HepG2 (cell line): ENCODE data around the gene CCNF. TPM values are rescaled to one million over a fixed set of nuclear protein-coding genes. Genes with fewer than 3 reads are reported as not detected.

Source experiments
- ATAC-seq: fragments of 200-7000 bp; cut with Tn5 transposase; 3 replicates; pipeline ENCODE4 v1.9.1; 2020; ENCODE audit warnings: mild to moderate bottlenecking, moderate library complexity
- BruUV-seq: library from RNA; stranded (reverse); fragments of 400-500 nt; replicated peaks from 2 replicates; lab custom pipeline; 2021; lab: Mats Ljungman, UMichigan
- CTCF ChIA-PET: fragments of 300-600 bp; formaldehyde crosslinking; extraction: SDS; loops from one replicate; lab custom pipeline; 2021; ENCODE audit warnings: low total read pairs, inconsistent platforms, low intra/inter-chr PET ratio; lab: Yijun Ruan, JAX
- POLR2A ChIA-PET: fragments of 350-600 bp; sonication (Branson Sonifier 250); formaldehyde crosslinking; loops from one replicate; lab custom pipeline; 2020; ENCODE audit warnings: antibody characterized with exemption, inconsistent platforms; lab: Yijun Ruan, JAX
- DNase-seq: peaks from one replicate; pipeline ENCODE4 v3.0.0-alpha.2; 2015; ENCODE audit warnings: low spot score
- FAIRE-seq: peaks from 3 replicates; lab custom pipeline; 2011; peaks lifted over from hg19 to GRCh38; lab: Jason Lieb, UNC
- H2AFZ ChIP-seq: one replicate; pipeline ENCODE4 v1.6.1; 2011; ENCODE audit warnings: low read length, inconsistent platforms
- H3K27ac ChIP-seq: fragments of 300-600 bp; 3 replicates; pipeline ENCODE4 v1.8.0; 2011; ENCODE audit warnings: mixed run types, mild to moderate bottlenecking, mixed read lengths, low read length, inconsistent platforms; ENCODE audit not compliant: insufficient read depth; ENCODE audit errors: extremely low read length
- H3K27me3 ChIP-seq, 2 experiments: fragments of 200-600 bp in 1 of 2; 2 replicates in 1 of 2; 3 replicates in 1 of 2; pipeline versions ENCODE4 v1.6.0 to v1.8.0; 2011; ENCODE audit warnings: low read length in 2 of 2, mild to moderate bottlenecking in 2 of 2, moderate library complexity in 2 of 2, inconsistent platforms in 1 of 2; ENCODE audit not compliant: insufficient read depth in 2 of 2, control insufficient read depth in 1 of 2
- H3K36me3 ChIP-seq, 2 experiments: fragments of 200-600 bp in 1 of 2; replicated peaks in 1 of 2; 2 replicates in 1 of 2; 3 replicates in 1 of 2; pipeline versions ENCODE4 v1.5.1 to v1.8.0; 2011; ENCODE audit warnings: low read length in 2 of 2, inconsistent platforms in 1 of 2; ENCODE audit not compliant: insufficient read depth in 2 of 2, control insufficient read depth in 1 of 2
- H3K4me1 ChIP-seq: 2 replicates; pipeline ENCODE4 v1.5.1; 2012; ENCODE audit warnings: low read length, inconsistent platforms; ENCODE audit not compliant: insufficient read depth
- H3K4me2 ChIP-seq: 2 replicates; pipeline ENCODE4 v1.6.0; 2011; ENCODE audit warnings: low read depth, low read length, inconsistent platforms
- H3K4me3 ChIP-seq, 3 experiments: fragments of 200-600 bp in 1 of 3; sonication (generic), shearing (Covaris generic) in 1 of 3; replicated peaks in 1 of 3; 2 replicates each; pipeline ENCODE4 v1.5.1; 2011 to 2016; ENCODE audit warnings: low read length in 3 of 3, inconsistent platforms in 2 of 3, low read depth in 2 of 3, mild to moderate bottlenecking in 2 of 3, control low read depth in 1 of 3, mixed read lengths in 1 of 3; ENCODE audit not compliant: insufficient read depth in 1 of 3
- H3K79me2 ChIP-seq: one replicate; pipeline ENCODE4 v1.6.1; 2011; ENCODE audit warnings: low read length, inconsistent platforms; ENCODE audit not compliant: insufficient read depth
- H3K9ac ChIP-seq: 2 replicates; pipeline ENCODE4 v1.6.0; 2011; ENCODE audit warnings: mild to moderate bottlenecking, low read depth, low read length, inconsistent platforms; ENCODE audit not compliant: insufficient read depth
- H3K9me3 ChIP-seq: 2 replicates; pipeline ENCODE4 v1.5.1; 2012; ENCODE audit warnings: mild to moderate bottlenecking, low read length
- H4K20me1 ChIP-seq: 2 replicates; pipeline ENCODE4 v1.6.0; 2011; ENCODE audit warnings: inconsistent platforms, mild to moderate bottlenecking, low read length, moderate library complexity; ENCODE audit not compliant: insufficient read depth
- BCLAF1 ChIP-seq: fragments of 450-650 bp; IDR thresholded peaks from 2 replicates; pipeline ENCODE4 v1.6.1; 2017; ENCODE audit warnings: mild to moderate bottlenecking
- KAT7 ChIP-seq: IDR thresholded peaks from 2 replicates; pipeline ENCODE4 v1.6.1; 2018; ENCODE audit warnings: borderline replicate concordance, missing compliant biosample characterization
- KLF15 ChIP-seq: sonication (generic); formaldehyde crosslinking; IDR thresholded peaks from 2 replicates; pipeline ENCODE4 v1.8.1; 2023; ENCODE audit warnings: borderline replicate concordance, mild to moderate bottlenecking, inconsistent platforms, missing genetic modification reagents, mixed read lengths
- PLRG1 ChIP-seq: fragments of 450-650 bp; conservative IDR thresholded peaks from 2 replicates; pipeline ENCODE4 v1.6.1; 2016
- RAD51 ChIP-seq: fragments of 450-650 bp; IDR thresholded peaks from 2 replicates; pipeline ENCODE4 v1.6.1; 2016; ENCODE audit warnings: borderline replicate concordance
- TCF7 ChIP-seq: sonication (generic); IDR thresholded peaks from 2 replicates; pipeline ENCODE4 v1.6.1; 2016; ENCODE audit warnings: antibody characterized with exemption, low read depth
- ZEB1 ChIP-seq: IDR thresholded peaks from 2 replicates; pipeline ENCODE4 v1.6.1; 2012; ENCODE audit warnings: mild to moderate bottlenecking, low read depth, inconsistent platforms; ENCODE audit not compliant: insufficient replicate concordance
- ZFX ChIP-seq: sonication (generic); formaldehyde crosslinking; IDR thresholded peaks from 2 replicates; pipeline ENCODE4 v1.4.0; 2020; ENCODE audit warnings: mild to moderate bottlenecking, low read depth, missing genetic modification reagents, moderate library complexity
- ZNF282 ChIP-seq: fragments of 450-650 bp; IDR thresholded peaks from 2 replicates; pipeline ENCODE4 v1.6.1; 2018; ENCODE audit not compliant: partially characterized antibody
- ZNF329 ChIP-seq: sonication (generic); formaldehyde crosslinking; IDR thresholded peaks from 2 replicates; pipeline ENCODE4 v1.9.0; 2021; ENCODE audit warnings: low read depth, mild to moderate bottlenecking, missing genetic modification reagents
- ZNF383 ChIP-seq: sonication (generic); formaldehyde crosslinking; IDR thresholded peaks from 2 replicates; pipeline ENCODE4 v1.4.0; 2020; ENCODE audit warnings: missing genetic modification reagents, mild to moderate bottlenecking, borderline replicate concordance
- ZNF547 ChIP-seq: sonication (generic); formaldehyde crosslinking; IDR thresholded peaks from 2 replicates; pipeline ENCODE4 v1.5.1; 2020; ENCODE audit warnings: mild to moderate bottlenecking, missing genetic modification reagents
- WGBS: methylation state at CpG from one replicate; pipeline ENCODE4 v1.1.6; 2017; ENCODE audit warnings: low lambda C conversion rate; 5-methylcytosine and 5-hydroxymethylcytosine counted together
- in situ Hi-C: cut with HindIII; loops from 2 replicates; pipeline ENCODE4 v1.10.0; 2017; ENCODE audit warnings: low pct_unique_long_range_greater_than_20kb; ENCODE audit not compliant: extremely low pct_ligation_motif_present
- intact Hi-C: fragments of 100-400 bp; cut with micrococcal nuclease; formaldehyde crosslinking; loops from one replicate; pipeline ENCODE4 v1.10.0; 2022; ENCODE audit not compliant: unreplicated experiment
- polyA plus RNA-seq, 8 experiments: library from polyadenylated mRNA; depleted of rRNA in 3 of 8; stranded (reverse) in 7 of 8; unstranded in 1 of 8; fragments of >200 nt; fragmentation: Illumina TruSeq in 4 of 8; extraction: Trizol in 4 of 8; gene quantifications; 2 replicates each; pipeline versions ENCODE4 v1.2.1 to v1.2.3, GENCODE V29; 2011 to 2016; ENCODE audit warnings: low read depth in 4 of 8, missing spikeins in 1 of 8, mixed read lengths in 1 of 8; ENCODE audit not compliant: insufficient read depth in 1 of 8
- total RNA-seq, 5 experiments: library from RNA; depleted of rRNA; stranded (reverse); fragments of >200 nt; fragmentation: Illumina TruSeq; extraction: Trizol; gene quantifications; 2 replicates each; pipeline ENCODE4 v1.2.3, GENCODE V29; 2016; ENCODE audit warnings: low read depth in 1 of 5

CCNF gene
- total and polyA plus RNA-seq, 2 of the 13 experiments (the other 11 are each of a cell fraction or from before 2014, with no cell fraction given), result 6.4 to 22.8 TPM

- no peak overlapping the region for H3K4me3 ChIP-seq
- no peak overlapping the region for H2AFZ ChIP-seq
- no peaks in the 10 kb centered on the region for H3K9me3 ChIP-seq
- ChIA-PET POLR2A (no interaction called here), CTCF (no interaction called here)
- peaks cover 54% of the 10 kb centered on the region for H3K79me2 ChIP-seq
- peaks cover 75% of the 10 kb centered on the region for H3K4me1 ChIP-seq
- in situ Hi-C loops, result no loop called here
- FAIRE-seq, result no peak
- 96% methylated on average over 4 of the region's 7 CpGs for WGBS
- BruUV-seq, result no TSS peak
- H4K20me1 ChIP-seq, result peaks cover 32% of the 10 kb centered on the region
- H3K36me3 ChIP-seq, result peaks cover 2 to 5% of the 10 kb centered on the region in 2 experiments; a peak in 2 of 5 replicates
- TF ChIP-seq ZNF329 (no peak), KLF15 (CRISPR knock-in tag) (no peak), BCLAF1 (no peak), ZEB1 (no peak), ZNF547 (CRISPR knock-in tag) (no peak), PLRG1 (no peak), KAT7 (CRISPR knock-in tag) (no peak), TCF7 (no peak), ZNF282 (no peak), ZFX (no peak), RAD51 (no peak), ZNF383 (no peak)
- intact Hi-C loops, result no loop called here
- no peak overlapping the region for H3K9ac ChIP-seq
- H3K27ac ChIP-seq, result no peak overlapping the region
- no peak overlapping the region for H3K4me2 ChIP-seq
- DNase-seq, result no peak
- no peak for ATAC-seq
- no peaks in the 10 kb centered on the region for H3K27me3 ChIP-seq
Observed at GRCh38 chr16:2481676-2482075, 52.4 kb downstream of the CCNF start.
